ENCODE results near the gene DOCK11.
"Not testable (repeated sequence)": the region's sequence is repeated elsewhere in the genome, so short reads cannot be mapped to it uniquely, and the experiment has no call there.

The DOCK11 gene

GRCh38 chrX:118474586-118474985 is 21.0 kb upstream of the DOCK11 start:
- H2AFZ ChIP-seq (ENCODE audit: low read length) = no peak overlapping the region
- H3K4me3 ChIP-seq (ENCODE audit: low read length, poor library complexity, severe bottlenecking) = no peak overlapping the region
- no peaks in the 10 kb centered on the region for H3K9me3 ChIP-seq (ENCODE audit: insufficient read depth, low read depth, low read length)
- no peaks in the 10 kb centered on the region for H3F3A ChIP-seq (ENCODE audit: low read depth)
- H3K9ac ChIP-seq (ENCODE audit: low read depth, low read length, poor library complexity, severe bottlenecking) = no peak overlapping the region
- TF ChIP-seq EZH2phosphoT487 (IDR thresholded peaks at IDR 0.05; ENCODE audit: borderline replicate concordance) (no peak), CTCF (conservative IDR thresholded peaks at IDR 0.05; ENCODE audit: low read length) (no peak)
- no peaks in the 10 kb centered on the region for H3K79me2 ChIP-seq (ENCODE audit: insufficient read depth, low read length)
- H3K4me2 ChIP-seq (ENCODE audit: low read depth, low read length, poor library complexity, severe bottlenecking) = no peak overlapping the region
- H4K20me1 ChIP-seq (ENCODE audit: insufficient read depth, low read length, poor library complexity, severe bottlenecking) = no peaks in the 10 kb centered on the region
- no peaks in the 10 kb centered on the region for H3K27me3 ChIP-seq (ENCODE audit: insufficient read depth, low read length, poor library complexity, severe bottlenecking)
- no peaks in the 10 kb centered on the region for H3K9me2 ChIP-seq (replicated peaks; ENCODE audit: low read depth, low read length)
- H3K36me3 ChIP-seq (ENCODE audit: insufficient read depth, low read length) = no peaks in the 10 kb centered on the region
- H3K4me1 ChIP-seq (ENCODE audit: insufficient read depth, low read length, poor library complexity, severe bottlenecking) = no peaks in the 10 kb centered on the region

- Histone ChIP-seq H3K36me3 (ENCODE audit: insufficient read depth, low read length) (no peaks in the 10 kb centered on the region), H3K4me3 (ENCODE audit: low read length, poor library complexity, severe bottlenecking) (no peak overlapping the region), H3K9me2 (replicated peaks; ENCODE audit: low read depth, low read length) (no peaks in the 10 kb centered on the region), H3K79me2 (ENCODE audit: insufficient read depth, low read length) (no peaks in the 10 kb centered on the region), H3F3A (ENCODE audit: low read depth) (no peaks in the 10 kb centered on the region), H3K4me2 (ENCODE audit: low read depth, low read length, poor library complexity, severe bottlenecking) (no peak overlapping the region), H3K9me3 (ENCODE audit: insufficient read depth, low read depth, low read length) (no peaks in the 10 kb centered on the region), H2AFZ (ENCODE audit: low read length) (no peak overlapping the region), H4K20me1 (ENCODE audit: insufficient read depth, low read length, poor library complexity, severe bottlenecking) (no peaks in the 10 kb centered on the region), H3K4me1 (ENCODE audit: insufficient read depth, low read length, poor library complexity, severe bottlenecking) (no peaks in the 10 kb centered on the region), H3K27me3 (ENCODE audit: insufficient read depth, low read length, poor library complexity, severe bottlenecking) (no peaks in the 10 kb centered on the region), H3K9ac (ENCODE audit: low read depth, low read length, poor library complexity, severe bottlenecking) (no peak overlapping the region)
- no peak for TF ChIP-seq EZH2phosphoT487 (IDR thresholded peaks at IDR 0.05; ENCODE audit: borderline replicate concordance)
- no peak for TF ChIP-seq CTCF (conservative IDR thresholded peaks at IDR 0.05; ENCODE audit: low read length)
These were observed 19.7 kb upstream of the DOCK11 start for GRCh38 chrX:118475903-118476302.

- Histone ChIP-seq H3K79me2 (ENCODE audit: insufficient read depth, low read length) (no peaks in the 10 kb centered on the region), H2AFZ (ENCODE audit: low read length) (no peak overlapping the region), H3K36me3 (ENCODE audit: insufficient read depth, low read length) (no peaks in the 10 kb centered on the region), H3K4me1 (ENCODE audit: insufficient read depth, low read length, poor library complexity, severe bottlenecking) (no peaks in the 10 kb centered on the region), H3K4me2 (ENCODE audit: low read depth, low read length, poor library complexity, severe bottlenecking) (no peak overlapping the region), H3K4me3 (ENCODE audit: low read length, poor library complexity, severe bottlenecking) (no peak overlapping the region), H3K27me3 (ENCODE audit: insufficient read depth, low read length, poor library complexity, severe bottlenecking) (no peaks in the 10 kb centered on the region), H3K9me2 (replicated peaks; ENCODE audit: low read depth, low read length) (no peaks in the 10 kb centered on the region), H4K20me1 (ENCODE audit: insufficient read depth, low read length, poor library complexity, severe bottlenecking) (no peaks in the 10 kb centered on the region), H3F3A (ENCODE audit: low read depth) (no peaks in the 10 kb centered on the region), H3K9ac (ENCODE audit: low read depth, low read length, poor library complexity, severe bottlenecking) (no peak overlapping the region), H3K9me3 (ENCODE audit: insufficient read depth, low read depth, low read length) (no peaks in the 10 kb centered on the region)
- no peak for TF ChIP-seq EZH2phosphoT487 (IDR thresholded peaks at IDR 0.05; ENCODE audit: borderline replicate concordance)
- TF ChIP-seq CTCF (conservative IDR thresholded peaks at IDR 0.05; ENCODE audit: low read length) = no peak
These were observed 15.4 kb upstream of the DOCK11 start for GRCh38 chrX:118480172-118480571.

GRCh38 chrX:118482384-118482783 is 13.2 kb upstream of the DOCK11 start:
- H3K9me3 ChIP-seq (ENCODE audit: insufficient read depth, low read depth, low read length); H3K4me3 ChIP-seq (ENCODE audit: low read length, poor library complexity, severe bottlenecking); H4K20me1 ChIP-seq (ENCODE audit: insufficient read depth, low read length, poor library complexity, severe bottlenecking); H3K9me2 ChIP-seq (replicated peaks; ENCODE audit: low read depth, low read length); H3K36me3 ChIP-seq (ENCODE audit: insufficient read depth, low read length); H3K79me2 ChIP-seq (ENCODE audit: insufficient read depth, low read length); H3K27me3 ChIP-seq (ENCODE audit: insufficient read depth, low read length, poor library complexity, severe bottlenecking); H3F3A ChIP-seq (ENCODE audit: low read depth); H3K9ac ChIP-seq (ENCODE audit: low read depth, low read length, poor library complexity, severe bottlenecking); H3K4me1 ChIP-seq (ENCODE audit: insufficient read depth, low read length, poor library complexity, severe bottlenecking); H2AFZ ChIP-seq (ENCODE audit: low read length); H3K4me2 ChIP-seq (ENCODE audit: low read depth, low read length, poor library complexity, severe bottlenecking): not testable (repeated sequence)
